GM18868 (cell line): Measurements from ENCODE around the gene MBD3L4.
A peak's percentile ranks its signal among the peaks of the same experiment; 100 is the strongest.
"Not testable (repeated sequence)": the region's sequence is repeated elsewhere in the genome, so short reads cannot be mapped to it uniquely, and the experiment has no call there.

Source experiments
- ATAC-seq: cut with Tn5 transposase; IDR thresholded peaks from one replicate; pipeline ENCODE4 v1.9.1; 2021; ENCODE audit warnings: mild to moderate bottlenecking, moderate library complexity; ENCODE audit not compliant: unreplicated experiment

Gene MBD3L4

GRCh38 chr19:7040079-7040478, at the start of gene MBD3L4:
Gene MBD3L4, minus strand, starts transcription at chr19:7040179. Its CDS starts 35 bp downstream, at chr19:7040144.
- not testable (repeated sequence) for ATAC-seq

- no peak for ATAC-seq
Measured at GRCh38 chr19:7088999-7089398, 49.0 kb upstream of the MBD3L4 start.

DNA sequence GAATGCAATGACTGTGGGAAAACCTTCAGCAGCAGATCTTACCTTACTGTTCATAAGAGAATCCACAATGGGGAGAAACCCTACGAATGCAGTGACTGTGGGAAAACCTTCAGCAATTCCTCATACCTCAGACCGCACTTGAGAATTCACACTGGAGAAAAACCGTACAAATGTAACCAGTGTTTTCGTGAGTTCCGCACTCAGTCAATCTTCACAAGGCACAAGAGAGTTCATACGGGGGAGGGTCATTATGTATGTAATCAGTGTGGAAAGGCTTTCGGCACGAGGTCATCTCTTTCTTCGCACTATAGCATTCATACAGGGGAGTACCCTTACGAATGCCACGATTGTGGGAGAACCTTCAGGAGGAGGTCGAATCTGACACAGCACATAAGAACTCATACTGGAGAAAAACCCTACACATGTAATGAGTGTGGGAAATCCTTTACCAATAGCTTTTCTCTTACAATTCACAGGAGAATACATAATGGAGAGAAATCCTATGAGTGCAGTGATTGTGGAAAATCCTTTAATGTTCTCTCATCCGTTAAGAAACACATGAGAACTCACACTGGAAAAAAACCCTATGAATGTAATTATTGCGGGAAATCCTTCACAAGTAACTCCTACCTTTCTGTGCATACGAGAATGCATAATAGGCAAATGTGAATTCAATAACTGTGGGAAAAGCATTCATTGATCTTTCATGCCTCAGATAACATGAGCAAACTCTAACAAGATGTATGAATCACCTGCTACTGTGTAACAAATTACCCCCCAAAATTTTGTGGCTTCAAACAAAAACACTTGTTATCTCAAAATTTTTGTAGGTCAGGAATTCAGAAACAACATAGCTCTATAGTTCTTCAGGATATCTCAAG, 43.3 kb upstream of the MBD3L4 start:
- no peak for ATAC-seq

- no peak for ATAC-seq
Measured at GRCh38 chr19:7078008-7078407, 38.0 kb upstream of the MBD3L4 start.

GRCh38 chr19:7076151-7076550, 36.2 kb upstream of the MBD3L4 start:
- ATAC-seq, result no peak

GRCh38 chr19:7074705-7075282, 34.8 kb upstream of the MBD3L4 start:
- ATAC-seq, result no peak

DNA sequence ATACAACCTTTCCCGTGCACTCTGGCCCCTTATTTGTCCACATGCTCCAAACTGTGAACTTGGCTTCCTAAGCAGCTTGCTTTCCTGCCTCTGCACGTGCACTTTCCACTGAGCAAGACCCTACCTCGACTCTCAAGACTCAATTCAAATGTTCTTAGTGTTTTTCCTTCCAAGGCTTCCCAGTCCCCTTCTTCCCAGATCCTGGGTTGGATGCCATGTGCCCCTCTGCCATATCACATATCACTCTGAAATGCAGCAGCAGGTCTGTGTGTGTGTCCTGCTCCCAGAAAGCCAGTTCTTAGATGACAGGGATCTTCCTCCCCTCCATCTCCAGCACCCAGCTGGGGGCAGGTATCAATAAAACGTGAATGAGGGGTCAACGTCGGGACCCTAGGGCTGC, 32.6 kb upstream of the MBD3L4 start:
- ATAC-seq, result no peak

DNA sequence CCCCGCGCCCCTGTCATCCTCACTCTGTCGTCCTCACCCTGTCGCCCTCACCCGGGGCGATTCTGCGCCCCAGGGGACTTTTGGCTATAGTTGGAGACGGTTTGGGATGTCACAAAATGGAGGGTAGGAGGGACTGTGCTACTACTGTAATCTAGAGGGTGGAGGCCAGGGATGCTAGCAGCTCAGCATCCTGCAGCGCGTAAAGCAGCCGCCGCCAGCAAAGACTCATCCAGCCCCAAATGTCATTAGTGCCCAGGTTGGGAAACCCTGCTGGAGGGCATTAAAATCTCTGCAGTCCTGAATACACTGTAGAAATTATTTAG, 29.9 kb upstream of the MBD3L4 start:
- no peak for ATAC-seq

DNA sequence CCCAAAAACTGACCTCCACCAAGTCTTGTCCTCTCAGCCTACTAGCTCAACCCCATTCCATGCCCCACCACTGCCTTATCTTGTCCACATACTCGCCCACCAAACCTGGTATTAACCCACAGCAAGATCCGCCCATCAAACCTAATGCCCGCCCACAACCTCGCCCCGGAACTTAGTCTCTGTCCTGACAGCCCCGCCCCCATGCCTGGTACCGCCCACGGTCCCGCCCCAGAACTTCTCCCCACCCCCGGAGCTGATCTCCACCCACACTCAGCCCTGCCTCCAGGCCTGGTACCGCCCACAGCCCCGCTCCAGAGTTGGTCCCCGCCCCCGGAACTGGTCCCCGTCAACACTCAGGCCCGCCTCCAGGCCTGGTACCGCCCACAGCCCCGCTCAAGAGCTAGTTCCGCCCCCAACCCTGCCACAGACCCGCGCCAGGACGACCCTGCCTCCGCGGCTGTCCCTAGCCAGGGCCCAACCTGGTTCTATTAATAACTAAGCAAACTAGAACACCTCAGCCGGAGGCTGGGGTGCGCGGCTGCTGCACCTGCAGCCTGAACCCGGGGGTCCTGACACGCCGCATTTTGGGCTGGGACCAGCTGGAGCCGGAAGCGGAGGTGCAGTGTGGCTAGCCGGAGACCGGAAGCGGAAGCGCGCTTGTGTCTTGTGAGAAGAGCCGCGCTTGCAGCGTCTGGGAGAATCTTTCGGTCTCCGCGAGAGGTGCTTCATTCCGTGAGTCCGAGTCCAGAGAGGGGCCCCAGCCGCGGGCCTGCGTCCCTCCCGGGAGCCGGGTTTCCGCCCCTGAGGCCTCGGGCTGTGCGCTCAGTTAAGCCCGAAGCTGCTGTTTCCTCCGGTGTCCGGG, 29.3 kb upstream of the MBD3L4 start, which contains the start of gene ZNF557:
Gene ZNF557, plus strand, starts transcription at position 662 of the 862 bp plus-strand sequence. CDS start 5,372 bp downstream, outside the sequence.
- peak; percentile 92 for ATAC-seq

GRCh38 chr19:7068599-7068998, 28.6 kb upstream of the MBD3L4 start:
- ATAC-seq, result no peak

- no peak for ATAC-seq
Measured at GRCh38 chr19:7067716-7068115, 27.7 kb upstream of the MBD3L4 start.

DNA sequence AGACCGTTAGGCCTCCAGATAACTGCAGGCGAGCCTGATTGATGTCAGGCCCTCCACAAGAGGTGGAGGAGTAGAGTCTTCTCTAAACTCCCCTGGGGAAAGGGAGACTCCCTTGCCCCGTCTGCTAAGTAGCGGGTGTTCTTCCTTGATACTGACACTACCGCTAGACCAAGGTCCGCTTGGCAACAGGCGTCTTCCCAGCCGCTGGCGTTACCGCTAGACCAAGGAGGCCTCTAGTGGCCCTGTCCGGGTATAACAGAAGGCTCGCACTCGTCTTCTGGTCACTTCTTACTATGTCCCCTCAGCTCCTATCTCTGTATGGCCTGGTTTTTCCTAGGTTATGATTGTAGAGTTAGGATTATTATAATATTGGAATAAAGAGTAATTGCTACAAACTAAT, 27.1 kb upstream of the MBD3L4 start:
- ATAC-seq, result not testable (repeated sequence)

- ATAC-seq, result no peak
Measured at GRCh38 chr19:7063764-7064418, 23.9 kb upstream of the MBD3L4 start.

DNA sequence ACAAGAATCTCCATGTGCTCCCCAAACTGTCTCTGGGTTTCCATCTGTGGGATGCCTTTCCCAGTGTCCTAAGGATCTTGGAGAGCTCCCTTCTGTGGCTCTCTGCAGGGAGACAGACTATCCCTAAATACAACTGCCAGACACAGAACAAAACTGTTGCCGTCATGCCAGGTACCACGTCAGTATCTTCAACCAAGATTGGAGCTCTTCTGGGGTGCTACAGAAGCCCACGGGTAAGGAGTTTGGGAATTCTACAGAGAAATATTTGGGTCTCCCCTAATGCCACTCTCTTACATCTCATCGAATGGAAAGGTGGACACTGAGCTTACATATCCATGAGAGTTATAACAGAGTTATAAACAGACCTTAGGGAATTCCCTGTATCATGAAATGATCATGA, 23.4 kb upstream of the MBD3L4 start:
- no peak for ATAC-seq

DNA sequence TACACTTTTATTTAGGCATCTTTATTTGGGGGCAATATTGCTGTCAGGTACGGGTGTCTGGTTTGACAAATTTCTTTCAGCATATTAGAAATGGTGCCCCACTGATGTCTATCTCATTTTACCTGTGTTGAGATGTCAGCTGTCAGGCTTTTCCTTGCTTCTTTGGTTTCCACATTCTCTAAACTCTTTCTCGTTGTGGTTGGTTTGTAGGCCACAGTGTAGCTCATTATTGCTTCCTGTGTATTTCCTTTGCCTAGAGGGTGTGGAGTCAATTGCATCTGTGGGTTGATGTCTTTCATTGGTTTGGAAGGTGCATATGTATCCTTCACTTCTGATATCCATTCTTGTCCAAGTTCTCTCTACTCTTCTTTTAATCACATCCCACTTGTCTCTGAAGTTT, 20.0 kb upstream of the MBD3L4 start:
- not testable (repeated sequence) for ATAC-seq

DNA sequence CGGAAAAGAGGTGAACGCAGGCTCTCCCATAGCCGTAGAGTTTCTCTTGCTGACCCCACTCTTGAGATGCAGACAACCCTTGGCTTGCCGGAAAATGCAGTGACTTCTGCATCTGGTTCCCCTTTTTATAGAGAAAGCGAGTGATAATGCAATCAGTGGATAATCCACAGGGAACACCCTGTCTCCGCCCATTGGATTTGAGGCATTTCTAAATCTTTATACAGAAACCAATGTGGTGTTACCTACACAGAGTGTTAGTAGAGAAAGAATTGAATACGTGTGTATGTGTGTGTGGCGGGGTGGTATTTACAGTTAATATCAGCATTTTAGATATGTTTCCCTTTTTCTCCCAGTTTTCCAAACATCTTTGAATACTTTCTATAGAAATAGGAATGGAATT, 18.6 kb upstream of the MBD3L4 start, which contains the start of gene MBD3L3:
Gene MBD3L3, minus strand, starts transcription at position 101 of the 400 bp plus-strand sequence. Its CDS starts 71 bp downstream, at position 30.
- not testable (repeated sequence) for ATAC-seq

GRCh38 chr19:7056371-7056770, 16.4 kb upstream of the MBD3L4 start:
- not testable (repeated sequence) for ATAC-seq

DNA sequence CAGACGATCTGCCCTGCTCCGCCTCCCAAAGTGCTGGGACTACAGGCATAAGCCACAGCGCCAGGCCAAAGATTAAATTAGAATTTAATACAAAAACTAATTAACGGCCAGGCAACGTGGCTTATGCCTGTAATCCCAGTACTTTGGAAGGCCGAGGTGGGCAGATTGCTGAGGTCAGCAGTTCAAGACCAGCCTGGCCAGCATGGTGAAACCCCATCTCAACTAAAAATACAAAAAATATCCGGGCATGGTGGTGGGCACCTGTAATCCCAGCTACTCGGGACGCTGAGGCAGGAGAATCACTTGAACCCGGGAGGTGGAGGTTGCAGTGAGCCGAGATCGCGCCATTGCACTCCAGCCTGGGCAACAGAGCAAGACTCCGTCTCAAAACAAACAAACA, 15.7 kb upstream of the MBD3L4 start:
- ATAC-seq, result not testable (repeated sequence)

DNA sequence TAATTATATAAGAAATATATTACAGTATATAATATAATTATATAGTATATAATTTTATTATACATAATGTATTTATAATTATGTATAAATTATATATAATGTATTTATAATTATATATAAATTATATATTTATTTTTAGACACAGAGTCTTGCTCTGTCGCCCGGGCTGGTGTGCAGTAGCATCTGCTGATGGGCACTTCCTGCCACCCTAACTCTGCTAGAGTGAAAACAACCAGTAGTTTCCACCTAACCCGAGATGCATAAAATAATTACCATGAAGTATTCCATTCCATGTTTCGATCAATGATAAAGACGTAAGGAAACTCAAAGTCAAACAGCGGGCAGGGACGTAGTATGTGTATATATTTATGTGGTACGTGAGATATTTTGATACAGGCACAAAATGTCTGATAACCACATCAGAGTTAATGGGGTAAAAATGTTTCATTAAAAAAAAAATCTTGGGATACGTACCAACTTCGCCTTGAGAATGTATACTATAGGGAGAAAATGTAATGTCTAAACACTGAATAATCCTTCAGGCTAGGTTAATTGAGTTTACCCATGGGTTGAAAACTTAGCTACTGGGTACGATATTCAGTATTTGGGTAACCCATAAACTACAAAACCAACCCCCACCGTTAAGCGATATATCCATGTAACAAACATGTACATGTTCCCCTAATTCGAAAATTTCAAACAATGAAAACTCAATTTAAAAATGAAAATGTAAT, 14.8 kb upstream of the MBD3L4 start:
- not testable (repeated sequence) for ATAC-seq

DNA sequence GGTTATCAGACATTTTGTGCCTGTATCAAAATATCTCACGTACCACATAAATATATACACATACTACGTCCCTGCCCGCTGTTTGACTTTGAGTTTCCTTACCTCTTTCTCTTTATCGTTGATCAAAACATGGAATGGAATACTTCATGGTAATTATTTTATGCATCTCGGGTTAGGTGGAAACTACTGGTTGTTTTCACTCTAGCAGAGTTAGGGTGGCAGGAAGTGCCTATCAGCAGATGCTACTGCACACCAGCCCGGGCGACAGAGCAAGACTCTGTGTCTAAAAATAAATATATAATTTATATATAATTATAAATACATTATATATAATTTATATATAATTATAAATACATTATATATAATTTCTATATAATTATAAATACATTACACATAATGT, 12.9 kb upstream of the MBD3L4 start:
- ATAC-seq, result not testable (repeated sequence)
